NT2/D1 (cell line): ENCODE measurements around the gene RND2.

ENCODE experiments used
- SUZ12 ChIP-seq: IDR thresholded peaks from 2 replicates; pipeline ENCODE4 v1.6.1; 2011; ENCODE audit not compliant: insufficient read length, insufficient read depth; ENCODE audit errors: extremely low read depth
- YY1 ChIP-seq: IDR thresholded peaks from 2 replicates; pipeline ENCODE4 v1.6.1; 2011; ENCODE audit not compliant: insufficient read length, insufficient read depth
- ZNF274 ChIP-seq: IDR thresholded peaks from 2 replicates; pipeline ENCODE4 v1.6.1; 2011; ENCODE audit warnings: mild to moderate bottlenecking, low read depth, low read length

DNA sequence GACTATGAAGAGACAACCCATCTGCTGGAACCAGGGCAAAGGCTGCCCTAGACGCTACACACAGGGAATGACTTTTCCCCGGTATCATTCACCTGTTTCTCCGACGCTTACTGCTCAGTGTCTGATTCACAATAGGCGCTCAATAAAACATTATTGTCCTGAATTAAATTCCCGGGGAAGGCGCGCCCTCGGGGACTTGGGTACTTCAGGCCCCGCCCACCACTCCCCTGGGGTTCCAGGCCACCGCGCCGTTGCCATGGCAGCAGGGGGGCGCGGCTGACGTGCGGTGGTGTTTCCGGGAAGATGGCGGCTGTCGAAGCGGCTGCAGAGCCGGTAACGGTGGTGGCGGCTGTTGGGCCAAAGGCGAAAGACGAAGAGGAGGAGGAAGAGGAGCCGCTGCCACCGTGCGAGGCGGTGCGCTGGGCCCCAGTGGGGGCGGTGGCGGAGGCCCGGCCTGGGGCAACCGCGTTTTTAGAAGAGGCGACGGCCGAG lies 44.7 kb upstream of the RND2 start, which contains the start of gene RUNDC1:
- TF ChIP-seq YY1 (peak; percentile 80), ZNF274 (no peak), SUZ12 (no peak)
